T-cell (primary cell): Measurements from ENCODE around the gene PWWP2A. TPM values are rescaled to one million over a fixed set of nuclear protein-coding genes. Genes with fewer than 3 reads are reported as not detected.

ENCODE experiments used
- ATAC-seq, 4 experiments: fragments of 200-7000 bp in 3 of 4; fragments of 150-1000 bp in 1 of 4; cut with Tn5 transposase; replicated peaks in 1 of 4; 1 replicate in 3 of 4; 2 replicates in 1 of 4; pipeline ENCODE4 v1.10.0; 2021; ENCODE audit warnings: moderate library complexity in 3 of 4, mild to moderate bottlenecking in 2 of 4, moderate number of reproducible peaks in 1 of 4
- CTCF ChIA-PET, 2 donors: fragments of 300-600 bp; sonication (Branson Sonifier 250); formaldehyde crosslinking; loops; one replicate each; lab custom pipeline; 2022; ENCODE audit warnings: antibody characterized with exemption in 2 of 2; lab: Charles Lee
- POLR2A ChIA-PET, 2 donors: fragments of 300-600 bp; sonication (Branson Sonifier 250); formaldehyde crosslinking; loops; one replicate each; lab custom pipeline; 2022; ENCODE audit warnings: antibody characterized with exemption in 2 of 2; lab: Charles Lee
- DNase-seq, 35 experiments: peaks; one replicate each; pipeline versions ENCODE4 v3.0.0 to v3.0.0-alpha.2; 2013 to 2023
- H3K27ac ChIP-seq: one replicate; pipeline ENCODE4 v1.5.1; 2013; ENCODE audit warnings: low read length
- H3K27me3 ChIP-seq, 2 experiments: replicated peaks in 1 of 2; 1 replicate in 1 of 2; 2 replicates in 1 of 2; pipeline versions ENCODE4 v1.6.1 to v1.7.0; 2013; ENCODE audit warnings: low read length in 1 of 2, mixed read lengths in 1 of 2; ENCODE audit not compliant: control insufficient read depth in 2 of 2, insufficient read depth in 2 of 2; ENCODE audit errors: extremely low read depth in 1 of 2
- H3K36me3 ChIP-seq, 2 donors: 1 replicate in 1 of 2; 2 replicates in 1 of 2; pipeline versions ENCODE4 v1.6.1 to v1.7.0; 2013; ENCODE audit warnings: low read length in 1 of 2; ENCODE audit not compliant: control insufficient read depth in 2 of 2, insufficient read depth in 1 of 2; ENCODE audit errors: extremely low read depth in 1 of 2
- H3K4me1 ChIP-seq, 2 experiments: 1 replicate in 1 of 2; 2 replicates in 1 of 2; pipeline versions ENCODE4 v1.6.1 to v1.7.0; 2013; ENCODE audit warnings: low read length in 2 of 2, mixed read lengths in 1 of 2; ENCODE audit not compliant: insufficient read depth in 2 of 2, control insufficient read depth in 1 of 2; ENCODE audit errors: extremely low read depth in 1 of 2
- H3K4me3 ChIP-seq, 2 donors: 1 replicate in 1 of 2; 2 replicates in 1 of 2; pipeline versions ENCODE4 v1.5.1 to v1.7.0; 2013; ENCODE audit warnings: mild to moderate bottlenecking in 2 of 2, low read length in 1 of 2, moderate library complexity in 1 of 2; ENCODE audit not compliant: control insufficient read depth in 1 of 2; ENCODE audit errors: extremely low read depth in 1 of 2
- H3K9me3 ChIP-seq: 2 replicates; pipeline ENCODE4 v1.7.0; 2013
- H3K27ac Mint-ChIP-seq, 2 donors: one replicate each; pipeline ENCODE4 v1.8.0; 2020 to 2021; ENCODE audit warnings: mild to moderate bottlenecking in 2 of 2, mixed read lengths in 2 of 2
- H3K27me3 Mint-ChIP-seq, 2 donors: one replicate each; pipeline ENCODE4 v1.8.0; 2021 to 2022; ENCODE audit warnings: mixed read lengths in 2 of 2
- H3K36me3 Mint-ChIP-seq: one replicate; pipeline ENCODE4 v1.8.0; 2021; ENCODE audit warnings: mixed read lengths
- H3K4me1 Mint-ChIP-seq, 3 donors: one replicate each; pipeline ENCODE4 v1.8.0; 2020 to 2022; ENCODE audit warnings: mixed read lengths in 3 of 3, mild to moderate bottlenecking in 1 of 3
- H3K4me3 Mint-ChIP-seq, 3 donors: one replicate each; pipeline ENCODE4 v1.8.0; 2020 to 2022; ENCODE audit warnings: mild to moderate bottlenecking in 3 of 3, mixed read lengths in 3 of 3, moderate library complexity in 3 of 3
- H3K9me3 Mint-ChIP-seq, 3 donors: one replicate each; pipeline ENCODE4 v1.8.0; 2020 to 2022; ENCODE audit warnings: mixed read lengths in 3 of 3
- WGBS: methylation state at CpG from one replicate; pipeline ENCODE4 v1.1.5; 2013; ENCODE audit warnings: missing lambda C conversion rate; ENCODE audit not compliant: insufficient coverage; 5-methylcytosine and 5-hydroxymethylcytosine counted together
- total RNA-seq, 35 experiments: library from RNA in 6 of 35; stranded (reverse) in 6 of 35; fragments of 120-200 nt in 1 of 35; gene quantifications; one replicate each; pipeline versions ENCODE4 v1.2.1 to v1.2.4 and lab custom pipeline; 2013 to 2026

Gene PWWP2A
- total RNA-seq, 5 donors from 2014 or later (not counting 1 experiment from before 2014, with no cell fraction given): 25.1 to 39.8 (median 36.0) TPM

GRCh38 chr5:160133918-160134304 is 14.7 kb upstream of the PWWP2A start:
- peaks cover 0 to 7% of the 10 kb centered on the region in 2 experiments for H3K27me3 ChIP-seq
- WGBS: no CpG with 5 or more reads among the region's 7 CpGs
- ATAC-seq: no peak
- Mint-ChIP-seq H3K36me3 (no peaks in the 10 kb centered on the region), H3K9me3 (no peaks in the 10 kb centered on the region), H3K4me3 (no peak overlapping the region), H3K27ac (no peak overlapping the region), H3K27me3 (no peaks in the 10 kb centered on the region), H3K4me1 (no peaks in the 10 kb centered on the region)
- ChIA-PET CTCF (no interaction called here), POLR2A (interaction anchor here in 1 of 2 donors (0.6 kb wide), 1 partner anchor 19 kb away, joined by 4 read pairs; no protein-coding TSS in a partner anchor)
- H3K36me3 ChIP-seq: no peaks in the 10 kb centered on the region
- no peak overlapping the region for H3K4me3 ChIP-seq
- H3K9me3 ChIP-seq: no peaks in the 10 kb centered on the region
- H3K27ac ChIP-seq: no peak overlapping the region
- no peaks in the 10 kb centered on the region for H3K4me1 ChIP-seq
- DNase-seq: no peak

GRCh38 chr5:160133071-160133917 is 14.0 kb upstream of the PWWP2A start:
- Mint-ChIP-seq H3K4me3 (no peak overlapping the region), H3K9me3 (no peaks in the 10 kb centered on the region), H3K27ac (no peak overlapping the region), H3K4me1 (no peaks in the 10 kb centered on the region), H3K27me3 (no peaks in the 10 kb centered on the region), H3K36me3 (no peaks in the 10 kb centered on the region)
- POLR2A ChIA-PET: interaction anchor here in 1 of 2 donors (0.6 kb wide), 1 partner anchor 18 kb away, joined by 4 read pairs; no protein-coding TSS in a partner anchor
- DNase-seq (no peak), ATAC-seq (no peak)
- CTCF ChIA-PET: interaction anchor here in 1 of 2 donors (0.6 kb wide), 1 partner anchor 68 kb away, joined by 3 read pairs; no protein-coding TSS in a partner anchor
- Histone ChIP-seq H3K27me3 (peaks cover 0 to 7% of the 10 kb centered on the region in 2 experiments), H3K9me3 (no peaks in the 10 kb centered on the region), H3K36me3 (no peaks in the 10 kb centered on the region), H3K4me1 (no peaks in the 10 kb centered on the region), H3K27ac (no peak overlapping the region), H3K4me3 (no peak overlapping the region)
- 77% methylated on average over 24 of the region's 31 CpGs for WGBS

GRCh38 chr5:160129841-160130240 is 10.6 kb upstream of the PWWP2A start:
- 80% methylated on average over 1 of the region's 6 CpGs for WGBS
- Mint-ChIP-seq H3K27ac (no peak overlapping the region), H3K27me3 (no peaks in the 10 kb centered on the region), H3K36me3 (no peaks in the 10 kb centered on the region), H3K4me3 (no peak overlapping the region), H3K9me3 (peaks cover 0 to 2% (median 0%) of the 10 kb centered on the region in 3 donors), H3K4me1 (no peaks in the 10 kb centered on the region)
- Histone ChIP-seq H3K27me3 (peaks cover 0 to 7% of the 10 kb centered on the region in 2 experiments), H3K9me3 (no peaks in the 10 kb centered on the region), H3K4me1 (no peaks in the 10 kb centered on the region), H3K4me3 (no peak overlapping the region), H3K36me3 (no peaks in the 10 kb centered on the region), H3K27ac (no peak overlapping the region)
- DNase-seq (no peak), ATAC-seq (no peak)
- POLR2A ChIA-PET: no interaction called here
- CTCF ChIA-PET: no interaction called here

- H3K9me3 Mint-ChIP-seq: peaks cover 0 to 2% (median 0%) of the 10 kb centered on the region in 3 donors
- Histone ChIP-seq H3K36me3 (no peaks in the 10 kb centered on the region), H3K27me3 (peaks cover 0 to 7% of the 10 kb centered on the region in 2 experiments), H3K4me3 (no peak overlapping the region), H3K9me3 (no peaks in the 10 kb centered on the region), H3K4me1 (no peaks in the 10 kb centered on the region), H3K27ac (no peak overlapping the region)
- ATAC-seq (no peak), DNase-seq (no peak)
- no peaks in the 10 kb centered on the region for H3K27me3 Mint-ChIP-seq
- CTCF ChIA-PET: no interaction called here
- H3K36me3 Mint-ChIP-seq: no peaks in the 10 kb centered on the region
- H3K4me1 Mint-ChIP-seq: no peaks in the 10 kb centered on the region
- no peak overlapping the region for H3K4me3 Mint-ChIP-seq
- no peak overlapping the region for H3K27ac Mint-ChIP-seq
- WGBS: no CpG with 5 or more reads among the region's 7 CpGs
- POLR2A ChIA-PET: no interaction called here
Measured at GRCh38 chr5:160128632-160129031, 9.4 kb upstream of the PWWP2A start.

GRCh38 chr5:160119905-160120266 is 636 bp upstream of the PWWP2A start:
- Histone ChIP-seq H3K4me3 (peak overlapping the region; percentile 42 to 73), H3K36me3 (peaks cover 4 to 11% of the 10 kb centered on the region in 2 donors), H3K27ac (no peak overlapping the region), H3K9me3 (no peaks in the 10 kb centered on the region), H3K27me3 (peaks cover 0 to 4% of the 10 kb centered on the region in 2 experiments), H3K4me1 (peaks cover 4 to 17% of the 10 kb centered on the region in 2 experiments)
- Mint-ChIP-seq H3K4me3 (peak overlapping the region; percentile 87 to 96 (median 94)), H3K9me3 (no peaks in the 10 kb centered on the region), H3K27ac (peak overlapping the region; percentile 88 to 94), H3K36me3 (peaks cover 7% of the 10 kb centered on the region), H3K27me3 (peaks cover 3 to 7% of the 10 kb centered on the region in 2 donors), H3K4me1 (peaks cover 6 to 25% (median 20%) of the 10 kb centered on the region in 3 donors)
- no peak for DNase-seq
- ChIA-PET CTCF (no interaction called here), POLR2A (no interaction called here)
- WGBS: 0% methylated on average over 2 of the region's 12 CpGs
- ATAC-seq: no peak

- peak overlapping the region; percentile 78 to 87 (median 81) for H3K4me3 Mint-ChIP-seq
Measured at GRCh38 chr5:160118349-160119141, 705 bp downstream of the PWWP2A start.

More at GRCh38 chr5:160118349-160119141, 705 bp downstream of the PWWP2A start:
- H3K36me3 ChIP-seq: peaks cover 4 to 17% of the 10 kb centered on the region in 2 donors
- peak overlapping the region; percentile 73 to 89 for H3K4me3 ChIP-seq
- Mint-ChIP-seq H3K27ac (peak overlapping the region; percentile 65 to 71), H3K27me3 (peaks cover 3 to 7% of the 10 kb centered on the region in 2 donors), H3K4me1 (peaks cover 6 to 26% (median 23%) of the 10 kb centered on the region in 3 donors), H3K9me3 (no peaks in the 10 kb centered on the region), H3K36me3 (peaks cover 14% of the 10 kb centered on the region)
- ChIA-PET CTCF (interaction anchor here in 1 of 2 donors (1.0 to 1.2 kb wide), 4 partner anchors 26 to 320 kb away, joined by 3 to 6 read pairs (median 3); partner anchors contain the start of gene TTC1), POLR2A (no interaction called here)
- under 1% methylated on average over 70 of the region's 79 CpGs for WGBS
- ATAC-seq: peak; percentile 15 to 31 (median 22)
- H3K4me1 ChIP-seq: peaks cover 4 to 17% of the 10 kb centered on the region in 2 experiments
- peaks cover 0 to 2% of the 10 kb centered on the region in 2 experiments for H3K27me3 ChIP-seq
- no peaks in the 10 kb centered on the region for H3K9me3 ChIP-seq
- peak overlapping the region; percentile 58 for H3K27ac ChIP-seq
- DNase-seq: peak; percentile 5 to 68 (median 37)
